ENCODE measurements around the gene NT5C. TPM values are rescaled to one million over a fixed set of nuclear protein-coding genes. Genes with fewer than 3 reads are reported as not detected.

NT5C gene
- total and polyA plus RNA-seq, 4 experiments from 2014 or later = 22.4 to 46.6 (median 36.3) TPM

DNA sequence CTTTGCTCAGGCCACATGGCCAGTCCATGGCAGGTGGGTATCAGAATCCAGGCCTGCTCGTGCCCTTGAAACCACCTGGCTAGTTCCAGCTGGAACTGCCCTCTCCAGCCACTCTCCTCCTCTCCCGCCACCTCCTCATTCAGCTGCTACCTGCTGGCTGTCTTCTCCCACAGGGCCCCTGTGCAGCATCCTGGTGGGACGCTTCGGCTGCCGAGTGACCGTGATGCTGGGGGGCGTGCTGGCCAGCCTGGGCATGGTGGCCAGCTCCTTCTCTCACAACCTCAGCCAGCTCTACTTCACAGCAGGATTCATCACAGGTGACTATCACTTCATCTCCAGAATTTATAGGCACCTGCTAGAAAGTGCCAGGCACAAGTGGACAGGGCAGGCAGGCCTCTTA, 33.7 kb downstream of the NT5C start:
- Mint-ChIP-seq H3K4me3 (no peak overlapping the region), H3K27me3 (no peaks in the 10 kb centered on the region), H3K9me3 (no peaks in the 10 kb centered on the region), H3K36me3 (peaks cover 0 to 4% of the 10 kb centered on the region in 2 donors), H3K4me1 (peaks cover 0 to 4% (median 0%) of the 10 kb centered on the region in 4 donors), H3K27ac (peak overlapping the region in 1 of 7 donors; percentile 41)
- ChIA-PET POLR2A (ENCODE audit: partially characterized antibody) (no interaction called here), CTCF (ENCODE audit: partially characterized antibody) (no interaction called here)
- H3K4me1 ChIP-seq (ENCODE audit: insufficient read depth, low read length) = no peaks in the 10 kb centered on the region
- DNase-seq = no peak
- H3K27ac ChIP-seq (ENCODE audit: low read depth, low read length) = no peak overlapping the region
- no peaks in the 10 kb centered on the region for H3K9me3 ChIP-seq (ENCODE audit: control insufficient read depth in 1 of 2, low read length in 2 of 2)
- no peaks in the 10 kb centered on the region for H3K36me3 ChIP-seq (ENCODE audit: insufficient read depth, low read length)
- H3K27me3 ChIP-seq (ENCODE audit: insufficient read depth, low read length) = no peaks in the 10 kb centered on the region
- H3K4me3 ChIP-seq (ENCODE audit: low read length in 2 of 2) = no peak overlapping the region
- intact Hi-C loops (cut with micrococcal nuclease) = no loop called here

GRCh38 chr17:75096082-75096625, 35.4 kb downstream of the NT5C start:
- Mint-ChIP-seq H3K27ac (no peak overlapping the region), H3K9me3 (no peaks in the 10 kb centered on the region), H3K27me3 (no peaks in the 10 kb centered on the region), H3K36me3 (peaks cover 0 to 4% of the 10 kb centered on the region in 2 donors), H3K4me3 (no peak overlapping the region), H3K4me1 (peaks cover 7 to 19% (median 8%) of the 10 kb centered on the region in 4 donors)
- no peaks in the 10 kb centered on the region for H3K9me3 ChIP-seq (ENCODE audit: control insufficient read depth in 1 of 2, low read length in 2 of 2)
- H3K27ac ChIP-seq (ENCODE audit: low read depth, low read length) = no peak overlapping the region
- no peaks in the 10 kb centered on the region for H3K4me1 ChIP-seq (ENCODE audit: insufficient read depth, low read length)
- DNase-seq = no peak
- H3K27me3 ChIP-seq (ENCODE audit: insufficient read depth, low read length) = no peaks in the 10 kb centered on the region
- intact Hi-C loops (cut with micrococcal nuclease) = no loop called here
- no peaks in the 10 kb centered on the region for H3K36me3 ChIP-seq (ENCODE audit: insufficient read depth, low read length)
- no peak overlapping the region for H3K4me3 ChIP-seq (ENCODE audit: low read length in 2 of 2)
- ChIA-PET CTCF (ENCODE audit: partially characterized antibody) (no interaction called here), POLR2A (ENCODE audit: partially characterized antibody) (no interaction called here)

- H3K4me3 ChIP-seq (ENCODE audit: low read length in 2 of 2) = no peak overlapping the region
- no peak overlapping the region for H3K27ac ChIP-seq (ENCODE audit: low read depth, low read length)
- POLR2A ChIA-PET (ENCODE audit: partially characterized antibody) = no interaction called here
- intact Hi-C loops (cut with micrococcal nuclease) = no loop called here
- peaks cover 9 to 28% (median 14%) of the 10 kb centered on the region in 4 donors for H3K4me1 Mint-ChIP-seq
- H3K27me3 ChIP-seq (ENCODE audit: insufficient read depth, low read length) = no peaks in the 10 kb centered on the region
- no peaks in the 10 kb centered on the region for H3K4me1 ChIP-seq (ENCODE audit: insufficient read depth, low read length)
- no peak overlapping the region for H3K4me3 Mint-ChIP-seq
- H3K36me3 ChIP-seq (ENCODE audit: insufficient read depth, low read length) = no peaks in the 10 kb centered on the region
- H3K9me3 Mint-ChIP-seq = no peaks in the 10 kb centered on the region
- H3K36me3 Mint-ChIP-seq = peaks cover 0 to 4% of the 10 kb centered on the region in 2 donors
- H3K27me3 Mint-ChIP-seq = no peaks in the 10 kb centered on the region
- no peak overlapping the region for H3K27ac Mint-ChIP-seq
- CTCF ChIA-PET (ENCODE audit: partially characterized antibody) = interaction anchor here (0.8 to 1.4 kb wide), 2 partner anchors 19 to 134 kb away, joined by 3 read pairs; no protein-coding TSS in a partner anchor
- DNase-seq = no peak
- H3K9me3 ChIP-seq (ENCODE audit: control insufficient read depth in 1 of 2, low read length in 2 of 2) = no peaks in the 10 kb centered on the region
These were observed 36.6 kb downstream of the NT5C start for GRCh38 chr17:75094871-75095399.

GRCh38 chr17:75093548-75094158, 37.9 kb downstream of the NT5C start:
- no peak overlapping the region for H3K4me3 ChIP-seq (ENCODE audit: low read length in 2 of 2)
- H3K27ac ChIP-seq (ENCODE audit: low read depth, low read length) = no peak overlapping the region
- intact Hi-C loops (cut with micrococcal nuclease) = no loop called here
- POLR2A ChIA-PET (ENCODE audit: partially characterized antibody) = no interaction called here
- Mint-ChIP-seq H3K27ac (no peak overlapping the region), H3K4me1 (peaks cover 20 to 38% (median 25%) of the 10 kb centered on the region in 4 donors), H3K27me3 (no peaks in the 10 kb centered on the region), H3K4me3 (no peak overlapping the region), H3K9me3 (no peaks in the 10 kb centered on the region), H3K36me3 (peaks cover 0 to under 1% of the 10 kb centered on the region in 2 donors)
- CTCF ChIA-PET (ENCODE audit: partially characterized antibody) = no interaction called here
- H3K4me1 ChIP-seq (ENCODE audit: insufficient read depth, low read length) = peaks cover 12% of the 10 kb centered on the region
- no peaks in the 10 kb centered on the region for H3K36me3 ChIP-seq (ENCODE audit: insufficient read depth, low read length)
- no peak for DNase-seq
- H3K9me3 ChIP-seq (ENCODE audit: control insufficient read depth in 1 of 2, low read length in 2 of 2) = no peaks in the 10 kb centered on the region
- no peaks in the 10 kb centered on the region for H3K27me3 ChIP-seq (ENCODE audit: insufficient read depth, low read length)

GRCh38 chr17:75091855-75092327, 39.7 kb downstream of the NT5C start:
- peaks cover 23 to 46% (median 33%) of the 10 kb centered on the region in 4 donors for H3K4me1 Mint-ChIP-seq

GRCh38 chr17:75090871-75091854, 40.4 kb downstream of the NT5C start:
- ChIA-PET POLR2A (ENCODE audit: partially characterized antibody) (interaction anchor here (1.4 to 1.8 kb wide), 2 partner anchors 18 to 23 kb away, joined by 3 to 7 read pairs; partner anchors contain the start of gene ARMC7), CTCF (ENCODE audit: partially characterized antibody) (interaction anchor here (1.0 to 1.4 kb wide), 3 partner anchors 14 to 79 kb away, joined by 3 to 4 read pairs (median 3); no protein-coding TSS in a partner anchor)
- H3K9me3 Mint-ChIP-seq = no peaks in the 10 kb centered on the region
- peaks cover 26% of the 10 kb centered on the region for H3K4me1 ChIP-seq (ENCODE audit: insufficient read depth, low read length)
- intact Hi-C loops (cut with micrococcal nuclease) = no loop called here
- no peaks in the 10 kb centered on the region for H3K36me3 ChIP-seq (ENCODE audit: insufficient read depth, low read length)
- H3K27ac ChIP-seq (ENCODE audit: low read depth, low read length) = no peak overlapping the region
- H3K27me3 Mint-ChIP-seq = no peaks in the 10 kb centered on the region
- no peaks in the 10 kb centered on the region for H3K9me3 ChIP-seq (ENCODE audit: control insufficient read depth in 1 of 2, low read length in 2 of 2)
- no peak for DNase-seq
- no peaks in the 10 kb centered on the region for H3K27me3 ChIP-seq (ENCODE audit: insufficient read depth, low read length)
- H3K36me3 Mint-ChIP-seq = no peaks in the 10 kb centered on the region
- peaks cover 27 to 52% (median 38%) of the 10 kb centered on the region in 4 donors for H3K4me1 Mint-ChIP-seq
- no peak overlapping the region for H3K4me3 Mint-ChIP-seq
- no peak overlapping the region for H3K4me3 ChIP-seq (ENCODE audit: low read length in 2 of 2)
- peak overlapping the region in 5 of 7 donors; percentile 8 to 48 (median 20) for H3K27ac Mint-ChIP-seq

More at GRCh38 chr17:75091855-75092327, 39.7 kb downstream of the NT5C start:
- H3K9me3 Mint-ChIP-seq = no peaks in the 10 kb centered on the region
- H3K27ac Mint-ChIP-seq = peak overlapping the region in 5 of 7 donors; percentile 8 to 73 (median 28)
- intact Hi-C loops (cut with micrococcal nuclease) = no loop called here
- CTCF ChIA-PET (ENCODE audit: partially characterized antibody) = no interaction called here
- H3K4me3 ChIP-seq (ENCODE audit: low read length in 2 of 2) = no peak overlapping the region
- no peaks in the 10 kb centered on the region for H3K27me3 Mint-ChIP-seq
- H3K36me3 Mint-ChIP-seq = no peaks in the 10 kb centered on the region
- H3K36me3 ChIP-seq (ENCODE audit: insufficient read depth, low read length) = no peaks in the 10 kb centered on the region
- H3K27me3 ChIP-seq (ENCODE audit: insufficient read depth, low read length) = no peaks in the 10 kb centered on the region
- DNase-seq = no peak
- POLR2A ChIA-PET (ENCODE audit: partially characterized antibody) = interaction anchor here (1.4 to 1.8 kb wide), 2 partner anchors 18 to 22 kb away, joined by 3 to 7 read pairs; partner anchors contain the start of gene ARMC7
- H3K27ac ChIP-seq (ENCODE audit: low read depth, low read length) = no peak overlapping the region
- no peaks in the 10 kb centered on the region for H3K9me3 ChIP-seq (ENCODE audit: control insufficient read depth in 1 of 2, low read length in 2 of 2)
- peaks cover 26% of the 10 kb centered on the region for H3K4me1 ChIP-seq (ENCODE audit: insufficient read depth, low read length)
- H3K4me3 Mint-ChIP-seq = no peak overlapping the region
